Measurements from ENCODE around the gene BSND. TPM values are rescaled to one million over a fixed set of nuclear protein-coding genes. Genes with fewer than 3 reads are reported as not detected.

The BSND gene
- total RNA-seq, 1 experiment from 2014 or later: not detected

GRCh38 chr1:54994355-54994990 lies 4.3 kb upstream of the BSND start:
- no peak overlapping the region for H2AFZ ChIP-seq (ENCODE audit: low read length)
- no peaks in the 10 kb centered on the region for H3K9me2 ChIP-seq (replicated peaks; ENCODE audit: low read length)
- no peaks in the 10 kb centered on the region for H3K27me3 ChIP-seq (ENCODE audit: low read length)
- intact Hi-C loops (cut with micrococcal nuclease): no loop called here
- H3K4me2 ChIP-seq (ENCODE audit: low read length): no peak overlapping the region
- no peak overlapping the region for H3K27ac ChIP-seq (ENCODE audit: low read length)
- ATAC-seq: no peak
- H3K4me3 ChIP-seq (ENCODE audit: low read length): no peak overlapping the region
- H3K4me1 ChIP-seq (ENCODE audit: insufficient read depth, low read length): no peaks in the 10 kb centered on the region
- no peaks in the 10 kb centered on the region for H3F3A ChIP-seq (ENCODE audit: low read length, unreplicated experiment)
- H3K9ac ChIP-seq (ENCODE audit: low read length): no peak overlapping the region
- TF ChIP-seq CTCF (conservative IDR thresholded peaks at IDR 0.05; ENCODE audit: low read depth, low read length): no peak
- no peak for TF ChIP-seq EZH2 (IDR thresholded peaks at IDR 0.05; ENCODE audit: low read length, unreplicated experiment)
- no peak for TF ChIP-seq EZH2phosphoT487 (IDR thresholded peaks at IDR 0.05; ENCODE audit: borderline replicate concordance, low read length)
- POLR2A ChIA-PET (ENCODE audit: unreplicated experiment): no interaction called here
- H3K79me2 ChIP-seq (ENCODE audit: low read length): no peaks in the 10 kb centered on the region
- CTCF ChIA-PET: interaction anchor here (1.1 kb wide), 1 partner anchor 44 kb away, joined by 4 read pairs; no protein-coding TSS in a partner anchor
- no TSS peak for BruUV-seq (replicated peaks)
- no peaks in the 10 kb centered on the region for H4K20me1 ChIP-seq (ENCODE audit: low read length)
- DNase-seq: no peak
- H3K36me3 ChIP-seq (ENCODE audit: low read depth, low read length): no peaks in the 10 kb centered on the region
- H3K9me3 ChIP-seq (ENCODE audit: low read length): no peaks in the 10 kb centered on the region

- Histone ChIP-seq H3K4me3 (ENCODE audit: low read length) (no peak overlapping the region), H3K27ac (ENCODE audit: low read length) (no peak overlapping the region), H3K27me3 (ENCODE audit: low read length) (no peaks in the 10 kb centered on the region), H3K79me2 (ENCODE audit: low read length) (no peaks in the 10 kb centered on the region), H3K4me1 (ENCODE audit: insufficient read depth, low read length) (no peaks in the 10 kb centered on the region), H3K36me3 (ENCODE audit: low read depth, low read length) (no peaks in the 10 kb centered on the region), H3K9ac (ENCODE audit: low read length) (no peak overlapping the region), H3K9me2 (replicated peaks; ENCODE audit: low read length) (no peaks in the 10 kb centered on the region), H4K20me1 (ENCODE audit: low read length) (no peaks in the 10 kb centered on the region), H2AFZ (ENCODE audit: low read length) (no peak overlapping the region), H3F3A (ENCODE audit: low read length, unreplicated experiment) (no peaks in the 10 kb centered on the region), H3K4me2 (ENCODE audit: low read length) (no peak overlapping the region), H3K9me3 (ENCODE audit: low read length) (no peaks in the 10 kb centered on the region)
- POLR2A ChIA-PET (ENCODE audit: unreplicated experiment): no interaction called here
- CTCF ChIA-PET: interaction anchor here (1.1 kb wide), 1 partner anchor 44 kb away, joined by 4 read pairs; no protein-coding TSS in a partner anchor
- ATAC-seq (no peak), DNase-seq (no peak)
- intact Hi-C loops (cut with micrococcal nuclease): loop anchor here (5.0 kb wide), 1 partner anchor 323 kb away; no protein-coding TSS in a partner anchor
- BruUV-seq (replicated peaks): no TSS peak
- TF ChIP-seq EZH2phosphoT487 (IDR thresholded peaks at IDR 0.05; ENCODE audit: borderline replicate concordance, low read length) (no peak), CTCF (conservative IDR thresholded peaks at IDR 0.05; ENCODE audit: low read depth, low read length) (no peak), EZH2 (IDR thresholded peaks at IDR 0.05; ENCODE audit: low read length, unreplicated experiment) (no peak)
Measured at GRCh38 chr1:54995013-54995760, 3.5 kb upstream of the BSND start.

All from PC-3 (cell line).